Upper lobe of left lung (tissue), 6 donors: ENCODE data around the gene UBAP1. TPM values are rescaled to one million over a fixed set of nuclear protein-coding genes. Genes with fewer than 3 reads are reported as not detected.

Experiments used
- ATAC-seq, 2 donors: fragments of 200-7000 bp; cut with Tn5 transposase; one replicate each; pipeline ENCODE4 v1.9.1; 2022; ENCODE audit warnings: mild to moderate bottlenecking in 2 of 2, moderate library complexity in 2 of 2; ENCODE audit not compliant: low FRiP score in 2 of 2
- DNase-seq, 2 donors: peaks; one replicate each; pipeline ENCODE4 v3.0.0-alpha.2; 2019 to 2020
- H3K27ac ChIP-seq, 4 donors: fragments of 200-600 bp; sonication (generic); one replicate each; pipeline ENCODE4 v1.5.1; 2016 to 2019
- H3K27me3 ChIP-seq, 4 donors: fragments of 200-600 bp; sonication (generic); one replicate each; pipeline ENCODE4 v1.5.1; 2017 to 2019
- H3K36me3 ChIP-seq, 4 donors: fragments of 200-600 bp; sonication (generic); one replicate each; pipeline ENCODE4 v1.5.1; 2016 to 2019
- H3K4me1 ChIP-seq, 4 donors: fragments of 200-600 bp; sonication (generic); one replicate each; pipeline ENCODE4 v1.5.1; 2018 to 2019
- H3K4me3 ChIP-seq, 4 donors: fragments of 200-600 bp; sonication (generic); one replicate each; pipeline ENCODE4 v1.5.1; 2017 to 2019; ENCODE audit warnings: mild to moderate bottlenecking in 2 of 4, moderate library complexity in 1 of 4
- H3K9me3 ChIP-seq, 4 donors: fragments of 200-600 bp; sonication (generic); one replicate each; pipeline ENCODE4 v1.5.1; 2018 to 2019
- EP300 ChIP-seq, 4 donors: sonication (generic); formaldehyde crosslinking; IDR thresholded peaks; one replicate each; pipeline ENCODE4 v1.5.1; 2017; ENCODE audit warnings: antibody characterized with exemption in 4 of 4, control low read depth in 2 of 4
- POLR2A ChIP-seq, 4 donors: fragments of 450-650 bp; IDR thresholded peaks; one replicate each; pipeline ENCODE4 v1.5.1; 2016 to 2017; ENCODE audit warnings: antibody characterized with exemption in 4 of 4, mild to moderate bottlenecking in 2 of 4
- POLR2AphosphoS5 ChIP-seq, 2 donors: sonication (generic); formaldehyde crosslinking; IDR thresholded peaks; one replicate each; pipeline ENCODE4 v1.5.1; 2017; ENCODE audit warnings: antibody characterized with exemption in 2 of 2
- WGBS, 2 donors: methylation state at CpG; one replicate each; pipeline ENCODE4 v1.1.5; 2017 to 2018; 5-methylcytosine and 5-hydroxymethylcytosine counted together
- total RNA-seq, 6 donors: library from RNA; depleted of rRNA in 4 of 6; stranded (reverse); fragments of >200 nt in 4 of 6; gene quantifications; one replicate each; pipeline versions ENCODE4 v1.1.0 to v1.2.1, GENCODE V29; 2016 to 2021
- TF ChIP-seq, protein P1 (sequence below), 6 experiments: fragments of 450-650 bp in 4 of 6; fragments of 200-600 bp in 2 of 6; sonication (generic) in 2 of 6; IDR thresholded peaks; one replicate each; pipeline ENCODE4 v1.5.1; 2016 to 2019; ENCODE audit warnings: antibody characterized with exemption in 6 of 6
- donor health status: DM: no; HTN: no; CAD: no; lungs with moderate emphysema.
- donor health status: DM: no; HTN: yes; CAD: no; lungs with severe emphysema.

UBAP1 gene
- total RNA-seq, 6 donors from 2014 or later = 37.7 to 62.2 (median 48.1) TPM

DNA sequence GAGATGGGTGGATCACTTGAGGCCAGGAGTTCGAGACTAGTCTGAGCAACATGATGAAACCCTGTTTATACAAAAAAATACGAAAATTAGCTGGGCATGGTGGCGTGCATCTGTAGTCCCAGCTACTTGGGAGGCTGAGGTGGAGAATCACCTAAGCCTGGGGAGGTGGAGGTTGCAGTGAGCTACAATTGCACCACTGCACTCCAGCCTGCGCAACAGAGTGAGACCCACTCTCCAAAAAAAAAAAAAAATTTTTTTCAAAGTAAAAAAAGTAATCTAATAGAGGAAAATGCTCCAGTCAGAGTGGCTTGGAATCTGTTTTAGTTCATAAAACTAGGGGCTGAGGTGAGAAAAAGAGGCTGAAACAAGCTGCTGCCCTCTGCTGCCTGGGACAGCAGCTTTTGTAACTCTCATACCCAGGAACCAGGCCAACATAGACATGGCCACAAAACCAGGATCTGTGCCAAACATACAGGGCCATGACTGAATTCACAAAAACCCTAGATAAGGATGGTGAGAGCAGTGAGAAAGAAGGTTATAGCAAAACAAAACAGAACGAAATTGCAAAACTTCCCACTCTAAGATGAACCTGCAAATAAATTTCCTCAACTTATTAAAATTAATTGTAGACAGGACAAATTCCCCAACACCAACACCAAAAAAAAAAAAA is 39.2 kb upstream of the UBAP1 start:
- Histone ChIP-seq H3K4me1 (peaks cover 0 to 6% (median 1%) of the 10 kb centered on the region in 4 donors), H3K27ac (no peak overlapping the region), H3K4me3 (no peak overlapping the region), H3K36me3 (no peaks in the 10 kb centered on the region), H3K27me3 (no peaks in the 10 kb centered on the region), H3K9me3 (no peaks in the 10 kb centered on the region)
- WGBS, 2 donors = 69 to 72% methylated on average over 5 of the region's 5 CpGs
- TF ChIP-seq POLR2AphosphoS5 (IDR thresholded peaks at IDR 0.05) (peak in 1 of 2 donors; percentile 8), POLR2A (IDR thresholded peaks at IDR 0.05) (no peak), EP300 (IDR thresholded peaks at IDR 0.05) (no peak)
- TF ChIP-seq, protein P1, sequence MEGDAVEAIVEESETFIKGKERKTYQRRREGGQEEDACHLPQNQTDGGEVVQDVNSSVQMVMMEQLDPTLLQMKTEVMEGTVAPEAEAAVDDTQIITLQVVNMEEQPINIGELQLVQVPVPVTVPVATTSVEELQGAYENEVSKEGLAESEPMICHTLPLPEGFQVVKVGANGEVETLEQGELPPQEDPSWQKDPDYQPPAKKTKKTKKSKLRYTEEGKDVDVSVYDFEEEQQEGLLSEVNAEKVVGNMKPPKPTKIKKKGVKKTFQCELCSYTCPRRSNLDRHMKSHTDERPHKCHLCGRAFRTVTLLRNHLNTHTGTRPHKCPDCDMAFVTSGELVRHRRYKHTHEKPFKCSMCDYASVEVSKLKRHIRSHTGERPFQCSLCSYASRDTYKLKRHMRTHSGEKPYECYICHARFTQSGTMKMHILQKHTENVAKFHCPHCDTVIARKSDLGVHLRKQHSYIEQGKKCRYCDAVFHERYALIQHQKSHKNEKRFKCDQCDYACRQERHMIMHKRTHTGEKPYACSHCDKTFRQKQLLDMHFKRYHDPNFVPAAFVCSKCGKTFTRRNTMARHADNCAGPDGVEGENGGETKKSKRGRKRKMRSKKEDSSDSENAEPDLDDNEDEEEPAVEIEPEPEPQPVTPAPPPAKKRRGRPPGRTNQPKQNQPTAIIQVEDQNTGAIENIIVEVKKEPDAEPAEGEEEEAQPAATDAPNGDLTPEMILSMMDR (IDR thresholded peaks at IDR 0.05) = peak in 1 of 6 experiments; percentile 5
- peak in 1 of 2 donors; percentile 62 for DNase-seq
- peak; percentile 59 to 86 for ATAC-seq

GRCh38 chr9:34140853-34141252 is 38.0 kb upstream of the UBAP1 start:
- DNase-seq (no peak), ATAC-seq (peak in 1 of 2 donors; percentile 58)
- Histone ChIP-seq H3K36me3 (no peaks in the 10 kb centered on the region), H3K27me3 (no peaks in the 10 kb centered on the region), H3K9me3 (no peaks in the 10 kb centered on the region), H3K27ac (no peak overlapping the region), H3K4me3 (no peak overlapping the region), H3K4me1 (peaks cover 0 to 6% (median 1%) of the 10 kb centered on the region in 4 donors)
- WGBS, 2 donors = 64 to 75% methylated on average over 2 of the region's 2 CpGs
- TF ChIP-seq, protein P1 (IDR thresholded peaks at IDR 0.05) = no peak
- no peak for TF ChIP-seq POLR2AphosphoS5 (IDR thresholded peaks at IDR 0.05)
- TF ChIP-seq POLR2A (IDR thresholded peaks at IDR 0.05) = no peak
- TF ChIP-seq EP300 (IDR thresholded peaks at IDR 0.05) = no peak

GRCh38 chr9:34143116-34143515 is 35.7 kb upstream of the UBAP1 start:
- Histone ChIP-seq H3K4me1 (peaks cover 0 to 6% (median 1%) of the 10 kb centered on the region in 4 donors), H3K27ac (no peak overlapping the region)

DNA sequence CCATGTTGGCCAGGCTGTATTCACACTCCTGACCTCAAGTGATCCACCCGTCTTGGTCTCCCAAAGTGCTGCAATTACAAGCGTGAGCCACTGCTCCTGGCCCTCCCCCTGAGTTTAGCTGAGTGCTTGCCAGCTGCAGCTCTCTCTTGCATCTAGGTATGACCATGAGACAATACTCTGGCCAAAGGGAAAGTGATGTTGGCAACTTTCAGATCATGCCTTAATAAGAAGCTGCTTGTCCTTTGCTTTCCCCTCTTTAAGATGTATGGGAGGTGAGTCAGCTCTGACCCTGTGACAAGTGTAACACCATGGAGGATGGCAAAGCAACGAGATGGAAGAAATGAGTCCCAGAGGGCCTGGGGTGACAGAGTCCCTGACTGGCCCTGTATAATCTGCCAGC is 33.7 kb upstream of the UBAP1 start:
- H3K27me3 ChIP-seq = no peaks in the 10 kb centered on the region
- ATAC-seq = no peak
- TF ChIP-seq POLR2AphosphoS5 (IDR thresholded peaks at IDR 0.05) = no peak
- no peak for TF ChIP-seq POLR2A (IDR thresholded peaks at IDR 0.05)
- no peak for TF ChIP-seq EP300 (IDR thresholded peaks at IDR 0.05)
- TF ChIP-seq, protein P1 (IDR thresholded peaks at IDR 0.05) = no peak

More at GRCh38 chr9:34143116-34143515, 35.7 kb upstream of the UBAP1 start:
- WGBS, 2 donors = 49 to 63% methylated on average over 2 of the region's 2 CpGs
- H3K4me3 ChIP-seq = no peak overlapping the region
- H3K27me3 ChIP-seq = no peaks in the 10 kb centered on the region
- DNase-seq = no peak
- no peaks in the 10 kb centered on the region for H3K36me3 ChIP-seq
- peak in 1 of 2 donors; percentile 28 for ATAC-seq
- H3K9me3 ChIP-seq = no peaks in the 10 kb centered on the region
- TF ChIP-seq, protein P1 (IDR thresholded peaks at IDR 0.05) = no peak
- no peak for TF ChIP-seq POLR2A (IDR thresholded peaks at IDR 0.05)
- TF ChIP-seq POLR2AphosphoS5 (IDR thresholded peaks at IDR 0.05) = no peak
- TF ChIP-seq EP300 (IDR thresholded peaks at IDR 0.05) = no peak

GRCh38 chr9:34151398-34151797 is 27.4 kb upstream of the UBAP1 start:
- 88 to 89% methylated on average over 4 of the region's 4 CpGs for WGBS, 2 donors
- TF ChIP-seq, protein P1 (IDR thresholded peaks at IDR 0.05) = no peak
- TF ChIP-seq POLR2AphosphoS5 (IDR thresholded peaks at IDR 0.05) (no peak), POLR2A (IDR thresholded peaks at IDR 0.05) (no peak), EP300 (IDR thresholded peaks at IDR 0.05) (no peak)
- ATAC-seq = no peak
- DNase-seq = no peak
- Histone ChIP-seq H3K27ac (no peak overlapping the region), H3K4me1 (no peaks in the 10 kb centered on the region), H3K4me3 (no peak overlapping the region), H3K36me3 (no peaks in the 10 kb centered on the region), H3K9me3 (no peaks in the 10 kb centered on the region), H3K27me3 (no peaks in the 10 kb centered on the region)

More for the DNA sequence above, 33.7 kb upstream of the UBAP1 start:
- Histone ChIP-seq H3K36me3 (no peaks in the 10 kb centered on the region), H3K4me1 (no peaks in the 10 kb centered on the region), H3K4me3 (no peak overlapping the region), H3K9me3 (no peaks in the 10 kb centered on the region), H3K27ac (no peak overlapping the region)
- DNase-seq = no peak
- 65 to 70% methylated on average over 3 of the region's 3 CpGs for WGBS, 2 donors
